ENCODE data around the gene AKT1.

GRCh38 chr14:104735830-104736642, 59.5 kb downstream of the AKT1 start:
- TF ChIP-seq POLR2A (IDR thresholded peaks at IDR 0.05; ENCODE audit: low read length) (no peak), GATA1 (IDR thresholded peaks at IDR 0.05; ENCODE audit: low read depth, low read length) (no peak)
